ENCODE results near the gene DTD1. TPM values are rescaled to one million over a fixed set of nuclear protein-coding genes. Genes with fewer than 3 reads are reported as not detected.

The DTD1 gene
- polyA plus RNA-seq, 1 of the 3 experiments (the other 2 are of a cell fraction): 81.1 TPM

DNA sequence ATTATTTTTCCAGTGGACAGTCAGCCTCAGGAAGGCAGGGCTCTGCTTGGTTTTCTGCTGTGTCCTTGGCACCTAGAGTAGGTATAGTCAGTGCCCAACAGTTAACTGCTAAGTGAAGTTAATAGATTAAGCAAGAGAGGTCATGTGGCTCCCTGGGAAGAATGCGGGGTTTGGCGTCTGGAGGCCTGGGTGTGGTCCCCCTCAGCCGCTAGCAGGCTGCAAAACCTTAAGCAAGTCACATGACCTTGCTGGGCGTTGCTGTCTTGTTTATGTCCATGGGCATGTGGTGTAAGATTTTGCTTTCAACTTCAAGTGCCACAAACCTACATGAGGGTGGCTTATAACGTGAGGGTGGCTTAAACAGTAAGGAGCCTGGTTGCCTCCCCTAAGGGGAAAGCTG lies 150.2 kb downstream of the DTD1 start:
- Histone ChIP-seq H3K4me1 (ENCODE audit: control insufficient read depth in 1 of 2, insufficient read depth in 2 of 2, low read depth in 1 of 2, low read length in 1 of 2) (peaks cover 8 to 23% of the 10 kb centered on the region in 2 experiments), H3K9ac (no peak overlapping the region), H3K79me2 (ENCODE audit: insufficient read depth) (no peaks in the 10 kb centered on the region), H3K27ac (ENCODE audit: low read depth in 2 of 2, low read length in 1 of 2) (no peak overlapping the region), H3F3A (replicated peaks; ENCODE audit: insufficient read depth) (peaks cover 9% of the 10 kb centered on the region), H3K9me2 (no peaks in the 10 kb centered on the region), H3K27me3 (ENCODE audit: insufficient read depth) (no peaks in the 10 kb centered on the region), H3K4me3 (ENCODE audit: low read depth in 2 of 2, low read length in 1 of 2) (no peak overlapping the region), H3K9me3 (no peaks in the 10 kb centered on the region), H2AFZ (ENCODE audit: low read depth) (no peak overlapping the region), H3K36me3 (replicated peaks in 1 of 2; ENCODE audit: control insufficient read depth in 1 of 2, insufficient read depth in 2 of 2, low read length in 1 of 2) (peaks cover 0 to 2% of the 10 kb centered on the region in 2 experiments), H4K20me1 (ENCODE audit: insufficient read depth) (no peaks in the 10 kb centered on the region), H3K4me2 (no peak overlapping the region)
- WGBS (ENCODE audit: low lambda C conversion rate): 86% methylated on average over 4 of the region's 5 CpGs
- TF ChIP-seq POLR2AphosphoS5 (IDR thresholded peaks at IDR 0.05; ENCODE audit: low read depth, low read length): no peak
- TF ChIP-seq ELF1 (IDR thresholded peaks at IDR 0.05): no peak
- TF ChIP-seq FOXM1 (IDR thresholded peaks at IDR 0.05; ENCODE audit: low read depth): no peak
- TF ChIP-seq, protein P1, sequence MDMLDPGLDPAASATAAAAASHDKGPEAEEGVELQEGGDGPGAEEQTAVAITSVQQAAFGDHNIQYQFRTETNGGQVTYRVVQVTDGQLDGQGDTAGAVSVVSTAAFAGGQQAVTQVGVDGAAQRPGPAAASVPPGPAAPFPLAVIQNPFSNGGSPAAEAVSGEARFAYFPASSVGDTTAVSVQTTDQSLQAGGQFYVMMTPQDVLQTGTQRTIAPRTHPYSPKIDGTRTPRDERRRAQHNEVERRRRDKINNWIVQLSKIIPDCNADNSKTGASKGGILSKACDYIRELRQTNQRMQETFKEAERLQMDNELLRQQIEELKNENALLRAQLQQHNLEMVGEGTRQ (IDR thresholded peaks at IDR 0.05; ENCODE audit: borderline replicate concordance, low read depth, low read length): no peak
- TF ChIP-seq FOXJ3 (CRISPR knock-in tag; IDR thresholded peaks at IDR 0.05): no peak
- TF ChIP-seq, protein P2, sequence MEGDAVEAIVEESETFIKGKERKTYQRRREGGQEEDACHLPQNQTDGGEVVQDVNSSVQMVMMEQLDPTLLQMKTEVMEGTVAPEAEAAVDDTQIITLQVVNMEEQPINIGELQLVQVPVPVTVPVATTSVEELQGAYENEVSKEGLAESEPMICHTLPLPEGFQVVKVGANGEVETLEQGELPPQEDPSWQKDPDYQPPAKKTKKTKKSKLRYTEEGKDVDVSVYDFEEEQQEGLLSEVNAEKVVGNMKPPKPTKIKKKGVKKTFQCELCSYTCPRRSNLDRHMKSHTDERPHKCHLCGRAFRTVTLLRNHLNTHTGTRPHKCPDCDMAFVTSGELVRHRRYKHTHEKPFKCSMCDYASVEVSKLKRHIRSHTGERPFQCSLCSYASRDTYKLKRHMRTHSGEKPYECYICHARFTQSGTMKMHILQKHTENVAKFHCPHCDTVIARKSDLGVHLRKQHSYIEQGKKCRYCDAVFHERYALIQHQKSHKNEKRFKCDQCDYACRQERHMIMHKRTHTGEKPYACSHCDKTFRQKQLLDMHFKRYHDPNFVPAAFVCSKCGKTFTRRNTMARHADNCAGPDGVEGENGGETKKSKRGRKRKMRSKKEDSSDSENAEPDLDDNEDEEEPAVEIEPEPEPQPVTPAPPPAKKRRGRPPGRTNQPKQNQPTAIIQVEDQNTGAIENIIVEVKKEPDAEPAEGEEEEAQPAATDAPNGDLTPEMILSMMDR (IDR thresholded peaks at IDR 0.05): no peak
- no peak for TF ChIP-seq RAD21 (IDR thresholded peaks at IDR 0.05; ENCODE audit: low read length)
- TF ChIP-seq TCF12 (IDR thresholded peaks at IDR 0.05): no peak
- TF ChIP-seq, protein P3, sequence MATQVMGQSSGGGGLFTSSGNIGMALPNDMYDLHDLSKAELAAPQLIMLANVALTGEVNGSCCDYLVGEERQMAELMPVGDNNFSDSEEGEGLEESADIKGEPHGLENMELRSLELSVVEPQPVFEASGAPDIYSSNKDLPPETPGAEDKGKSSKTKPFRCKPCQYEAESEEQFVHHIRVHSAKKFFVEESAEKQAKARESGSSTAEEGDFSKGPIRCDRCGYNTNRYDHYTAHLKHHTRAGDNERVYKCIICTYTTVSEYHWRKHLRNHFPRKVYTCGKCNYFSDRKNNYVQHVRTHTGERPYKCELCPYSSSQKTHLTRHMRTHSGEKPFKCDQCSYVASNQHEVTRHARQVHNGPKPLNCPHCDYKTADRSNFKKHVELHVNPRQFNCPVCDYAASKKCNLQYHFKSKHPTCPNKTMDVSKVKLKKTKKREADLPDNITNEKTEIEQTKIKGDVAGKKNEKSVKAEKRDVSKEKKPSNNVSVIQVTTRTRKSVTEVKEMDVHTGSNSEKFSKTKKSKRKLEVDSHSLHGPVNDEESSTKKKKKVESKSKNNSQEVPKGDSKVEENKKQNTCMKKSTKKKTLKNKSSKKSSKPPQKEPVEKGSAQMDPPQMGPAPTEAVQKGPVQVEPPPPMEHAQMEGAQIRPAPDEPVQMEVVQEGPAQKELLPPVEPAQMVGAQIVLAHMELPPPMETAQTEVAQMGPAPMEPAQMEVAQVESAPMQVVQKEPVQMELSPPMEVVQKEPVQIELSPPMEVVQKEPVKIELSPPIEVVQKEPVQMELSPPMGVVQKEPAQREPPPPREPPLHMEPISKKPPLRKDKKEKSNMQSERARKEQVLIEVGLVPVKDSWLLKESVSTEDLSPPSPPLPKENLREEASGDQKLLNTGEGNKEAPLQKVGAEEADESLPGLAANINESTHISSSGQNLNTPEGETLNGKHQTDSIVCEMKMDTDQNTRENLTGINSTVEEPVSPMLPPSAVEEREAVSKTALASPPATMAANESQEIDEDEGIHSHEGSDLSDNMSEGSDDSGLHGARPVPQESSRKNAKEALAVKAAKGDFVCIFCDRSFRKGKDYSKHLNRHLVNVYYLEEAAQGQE (IDR thresholded peaks at IDR 0.05; ENCODE audit: low read depth, low read length): no peak
- POLR2A ChIA-PET: no interaction called here
- CTCF ChIA-PET: interaction anchor here (1.2 kb wide), 1 partner anchor 106 kb away, joined by 4 read pairs; no protein-coding TSS in a partner anchor
- no peak for DNase-seq

DNA sequence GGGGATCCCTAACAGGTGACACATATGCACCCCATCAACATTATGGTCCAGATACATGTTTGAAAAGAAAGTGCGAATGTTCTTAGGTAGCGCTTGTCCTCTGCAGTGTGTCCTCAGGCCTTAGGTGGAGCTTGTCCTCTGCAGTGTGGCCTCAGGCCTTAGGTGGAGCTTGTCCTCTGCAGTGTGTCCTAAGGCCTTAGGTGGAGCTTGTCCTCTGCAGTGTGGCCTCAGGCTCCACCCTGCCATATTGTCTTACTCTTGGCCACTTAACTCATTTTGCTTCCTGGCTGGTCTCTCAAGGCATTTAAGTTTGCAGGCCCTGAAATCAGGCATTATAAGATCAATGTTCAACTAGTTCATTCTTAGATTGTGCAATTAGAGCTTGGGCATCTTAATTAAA lies 151.0 kb downstream of the DTD1 start:
- H3K4me3 ChIP-seq (ENCODE audit: low read depth in 2 of 2, low read length in 1 of 2): no peak overlapping the region
- H3K4me2 ChIP-seq: no peak overlapping the region
- peaks cover 9% of the 10 kb centered on the region for H3F3A ChIP-seq (replicated peaks; ENCODE audit: insufficient read depth)
- DNase-seq: no peak
- CTCF ChIA-PET: interaction anchor here (1.2 kb wide), 1 partner anchor 107 kb away, joined by 4 read pairs; no protein-coding TSS in a partner anchor
- no peaks in the 10 kb centered on the region for H3K27me3 ChIP-seq (ENCODE audit: insufficient read depth)
- peaks cover 0 to 2% of the 10 kb centered on the region in 2 experiments for H3K36me3 ChIP-seq (replicated peaks in 1 of 2; ENCODE audit: control insufficient read depth in 1 of 2, insufficient read depth in 2 of 2, low read length in 1 of 2)
- POLR2A ChIA-PET: no interaction called here
- H4K20me1 ChIP-seq (ENCODE audit: insufficient read depth): no peaks in the 10 kb centered on the region
- H3K79me2 ChIP-seq (ENCODE audit: insufficient read depth): no peaks in the 10 kb centered on the region
- WGBS (ENCODE audit: low lambda C conversion rate): 100% methylated on average over 2 of the region's 2 CpGs
- H3K9me3 ChIP-seq: no peaks in the 10 kb centered on the region
- peak overlapping the region in 1 of 2 experiments; percentile 72; a peak in 1 of 4 replicates for H3K27ac ChIP-seq (ENCODE audit: low read depth in 2 of 2, low read length in 1 of 2)
- no peak overlapping the region for H3K9ac ChIP-seq
- TF ChIP-seq TCF12 (IDR thresholded peaks at IDR 0.05): no peak
- TF ChIP-seq, protein P4, sequence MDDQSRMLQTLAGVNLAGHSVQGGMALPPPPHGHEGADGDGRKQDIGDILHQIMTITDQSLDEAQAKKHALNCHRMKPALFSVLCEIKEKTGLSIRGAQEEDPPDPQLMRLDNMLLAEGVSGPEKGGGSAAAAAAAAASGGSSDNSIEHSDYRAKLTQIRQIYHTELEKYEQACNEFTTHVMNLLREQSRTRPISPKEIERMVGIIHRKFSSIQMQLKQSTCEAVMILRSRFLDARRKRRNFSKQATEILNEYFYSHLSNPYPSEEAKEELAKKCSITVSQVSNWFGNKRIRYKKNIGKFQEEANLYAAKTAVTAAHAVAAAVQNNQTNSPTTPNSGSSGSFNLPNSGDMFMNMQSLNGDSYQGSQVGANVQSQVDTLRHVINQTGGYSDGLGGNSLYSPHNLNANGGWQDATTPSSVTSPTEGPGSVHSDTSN (IDR thresholded peaks at IDR 0.05): no peak
- no peak for TF ChIP-seq TEAD4 (IDR thresholded peaks at IDR 0.05; ENCODE audit: borderline replicate concordance, insufficient read depth)
- H3K9me2 ChIP-seq: no peaks in the 10 kb centered on the region
- H3K4me1 ChIP-seq (ENCODE audit: control insufficient read depth in 1 of 2, insufficient read depth in 2 of 2, low read depth in 1 of 2, low read length in 1 of 2): peaks cover 8 to 23% of the 10 kb centered on the region in 2 experiments
- no peak overlapping the region for H2AFZ ChIP-seq (ENCODE audit: low read depth)
